Measurements from ENCODE around the gene SYNRG.

DNA sequence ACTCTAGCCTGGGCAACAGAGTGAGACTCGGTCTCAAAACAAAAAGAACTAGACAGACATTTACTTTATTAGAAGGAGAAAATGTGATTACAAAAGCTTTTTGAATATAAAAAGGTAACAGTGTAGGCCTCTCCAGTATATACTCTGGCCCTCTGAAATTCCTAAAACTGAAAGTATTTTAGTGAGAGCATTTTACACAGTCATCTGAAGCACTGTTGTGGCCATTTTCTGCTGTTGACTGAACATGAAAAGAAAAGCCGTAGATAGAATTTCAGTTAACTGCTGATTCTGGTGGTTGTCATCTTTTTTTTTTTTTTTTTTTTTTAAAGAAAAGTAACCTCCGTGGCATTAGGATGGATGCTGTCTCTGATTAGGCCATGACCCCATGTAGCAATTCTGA is 103.9 kb downstream of the SYNRG start:
- TF ChIP-seq EP300 (IDR thresholded peaks at IDR 0.05; ENCODE audit: borderline replicate concordance in 1 of 2, low read depth in 1 of 2, low read length in 1 of 2) = no peak
- TF ChIP-seq CTCF (IDR thresholded peaks at IDR 0.05) = no peak
- TF ChIP-seq MXI1 (IDR thresholded peaks at IDR 0.05; ENCODE audit: low read depth, low read length) = no peak
- TF ChIP-seq FOXJ3 (CRISPR knock-in tag; IDR thresholded peaks at IDR 0.05) = no peak

Data from SK-N-SH (cell line).